Osteoblast (primary cell): ENCODE measurements around the gene CREBRF. TPM values are rescaled to one million over a fixed set of nuclear protein-coding genes. Genes with fewer than 3 reads are reported as not detected.

ENCODE experiments used
- DNase-seq: peaks from one replicate; pipeline ENCODE4 v3.0.0; 2011; ENCODE audit warnings: low spot score, mixed read lengths; ENCODE audit not compliant: insufficient read length; ENCODE audit errors: missing footprints
- H2AFZ ChIP-seq: 2 replicates; pipeline ENCODE4 v1.6.0; 2011; ENCODE audit warnings: mild to moderate bottlenecking, low read length
- H3K27ac ChIP-seq: 2 replicates; pipeline ENCODE4 v1.5.1; 2011; ENCODE audit warnings: mild to moderate bottlenecking, low read depth, low read length, moderate library complexity
- H3K27me3 ChIP-seq: 2 replicates; pipeline ENCODE4 v1.6.0; 2012; ENCODE audit warnings: mild to moderate bottlenecking, control low read depth, inconsistent platforms, low read length, moderate library complexity; ENCODE audit not compliant: insufficient read depth
- H3K36me3 ChIP-seq: 2 replicates; pipeline ENCODE4 v1.5.1; 2011; ENCODE audit warnings: mild to moderate bottlenecking, low read length, control low read depth, moderate library complexity; ENCODE audit not compliant: insufficient read depth
- H3K4me1 ChIP-seq: 2 replicates; pipeline ENCODE4 v1.5.1; 2011; ENCODE audit warnings: mild to moderate bottlenecking, low read length, control low read depth, moderate library complexity; ENCODE audit not compliant: insufficient read depth
- H3K4me2 ChIP-seq: 2 replicates; pipeline ENCODE4 v1.6.0; 2011; ENCODE audit warnings: mild to moderate bottlenecking, low read length; ENCODE audit not compliant: insufficient read depth
- H3K4me3 ChIP-seq: fragments of 200-600 bp; sonication (generic); 3 replicates; pipeline ENCODE4 v1.5.1; 2012; ENCODE audit warnings: mild to moderate bottlenecking, low read length, inconsistent platforms; ENCODE audit not compliant: insufficient read depth
- H3K79me2 ChIP-seq: 2 replicates; pipeline ENCODE4 v1.6.0; 2012; ENCODE audit warnings: mild to moderate bottlenecking, low read length, control low read depth, inconsistent platforms; ENCODE audit not compliant: insufficient read depth
- H3K9me3 ChIP-seq: 2 replicates; pipeline ENCODE4 v1.5.1; 2011; ENCODE audit warnings: low read depth, low read length, control low read depth
- H4K20me1 ChIP-seq: 2 replicates; pipeline ENCODE4 v1.6.0; 2012; ENCODE audit warnings: mild to moderate bottlenecking, low read length, control low read depth; ENCODE audit not compliant: insufficient read depth
- CTCF ChIP-seq: IDR thresholded peaks from 2 replicates; pipeline ENCODE4 v1.5.1; 2011; ENCODE audit warnings: mild to moderate bottlenecking, low read depth, low read length, moderate library complexity; ENCODE audit errors: extremely low read depth
- total RNA-seq: library from RNA; depleted of rRNA; stranded (reverse); fragments of >200 nt; gene quantifications from 2 replicates; pipeline ENCODE4 v1.2.3, GENCODE V29; 2012

The CREBRF gene
- total RNA-seq, 1 donor, result 35.8 TPM

DNA sequence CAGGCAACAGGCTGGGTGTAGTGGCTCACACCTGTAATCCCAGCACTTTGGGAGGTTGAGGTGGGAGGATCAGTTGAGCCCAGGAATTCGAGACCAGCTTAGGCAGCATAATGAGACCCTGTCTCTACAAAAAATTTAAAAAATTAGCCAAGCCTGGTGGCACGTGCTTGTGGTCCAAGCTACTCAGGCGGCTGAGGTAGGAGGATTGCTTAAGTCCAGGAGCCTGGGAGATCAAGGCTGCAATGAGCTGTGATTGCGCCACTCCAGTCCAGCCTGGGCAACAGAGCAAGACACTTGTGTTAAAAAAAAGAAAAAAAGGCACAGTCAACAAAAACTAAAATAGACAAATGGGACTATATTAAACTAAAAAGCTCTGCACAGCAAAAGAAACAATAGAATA, 43.3 kb upstream of the CREBRF start:
- TF ChIP-seq CTCF, result no peak
- H3K4me1 ChIP-seq, result peaks cover 13% of the 10 kb centered on the region
- no peak overlapping the region for H3K4me3 ChIP-seq
- H3K4me2 ChIP-seq, result no peak overlapping the region
- no peaks in the 10 kb centered on the region for H3K27me3 ChIP-seq
- no peak for DNase-seq
- H3K9me3 ChIP-seq, result no peaks in the 10 kb centered on the region
- H3K79me2 ChIP-seq, result peaks cover 90% of the 10 kb centered on the region
- no peak overlapping the region for H3K27ac ChIP-seq
- no peak overlapping the region for H2AFZ ChIP-seq
- no peaks in the 10 kb centered on the region for H3K36me3 ChIP-seq
- peaks cover 27% of the 10 kb centered on the region for H4K20me1 ChIP-seq

DNA sequence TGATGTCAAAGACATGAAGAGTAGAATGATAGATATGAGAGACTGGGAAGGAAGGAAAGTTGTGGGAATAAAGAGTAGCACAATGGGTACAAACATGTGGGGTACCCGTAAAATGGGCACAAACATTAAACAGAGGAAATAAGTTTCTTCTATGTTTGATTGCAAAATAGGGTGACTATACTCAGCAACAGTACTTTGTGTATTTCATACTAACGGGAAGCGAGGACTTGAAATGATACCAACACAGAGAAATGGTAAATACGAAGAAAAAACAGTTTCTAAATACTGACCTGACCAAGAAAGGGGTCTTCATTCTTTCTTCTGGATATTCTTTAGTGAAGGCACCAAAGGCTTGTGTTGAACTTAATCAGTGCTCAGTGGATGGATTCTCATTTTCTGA, 41.5 kb upstream of the CREBRF start:
- no peak overlapping the region for H3K27ac ChIP-seq
- peaks cover 13% of the 10 kb centered on the region for H3K4me1 ChIP-seq
- H2AFZ ChIP-seq, result no peak overlapping the region
- no peak for TF ChIP-seq CTCF
- no peaks in the 10 kb centered on the region for H3K9me3 ChIP-seq
- no peak overlapping the region for H3K4me3 ChIP-seq
- H3K27me3 ChIP-seq, result no peaks in the 10 kb centered on the region
- H3K79me2 ChIP-seq, result peaks cover 95% of the 10 kb centered on the region
- no peaks in the 10 kb centered on the region for H3K36me3 ChIP-seq
- no peak overlapping the region for H3K4me2 ChIP-seq
- DNase-seq, result no peak
- peaks cover 29% of the 10 kb centered on the region for H4K20me1 ChIP-seq

DNA sequence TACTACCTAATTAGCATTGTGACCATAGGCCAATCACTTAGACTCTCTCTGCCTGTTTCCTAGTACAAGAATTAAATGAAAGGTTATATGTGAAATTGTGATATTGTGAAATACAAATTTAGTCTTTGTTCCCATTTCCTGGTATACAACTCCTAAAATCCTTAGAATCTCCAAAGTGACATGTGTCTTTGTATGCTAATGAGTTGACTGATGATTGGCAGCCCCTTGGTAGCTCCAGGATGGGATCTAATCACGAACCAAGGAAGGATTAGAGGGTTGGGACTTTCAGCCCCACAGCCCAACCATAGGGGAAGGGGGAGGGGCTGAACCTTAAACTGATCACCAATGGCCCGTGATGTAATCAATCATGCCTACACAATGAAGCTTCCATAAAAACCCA, 41.0 kb upstream of the CREBRF start:
- H3K4me2 ChIP-seq, result no peak overlapping the region
- no peaks in the 10 kb centered on the region for H3K9me3 ChIP-seq
- H4K20me1 ChIP-seq, result peaks cover 27% of the 10 kb centered on the region
- H3K36me3 ChIP-seq, result no peaks in the 10 kb centered on the region
- no peak overlapping the region for H3K27ac ChIP-seq
- H3K79me2 ChIP-seq, result peaks cover 96% of the 10 kb centered on the region
- TF ChIP-seq CTCF, result no peak
- DNase-seq, result no peak
- H2AFZ ChIP-seq, result no peak overlapping the region
- no peak overlapping the region for H3K4me3 ChIP-seq
- H3K4me1 ChIP-seq, result peaks cover 13% of the 10 kb centered on the region
- H3K27me3 ChIP-seq, result no peaks in the 10 kb centered on the region

DNA sequence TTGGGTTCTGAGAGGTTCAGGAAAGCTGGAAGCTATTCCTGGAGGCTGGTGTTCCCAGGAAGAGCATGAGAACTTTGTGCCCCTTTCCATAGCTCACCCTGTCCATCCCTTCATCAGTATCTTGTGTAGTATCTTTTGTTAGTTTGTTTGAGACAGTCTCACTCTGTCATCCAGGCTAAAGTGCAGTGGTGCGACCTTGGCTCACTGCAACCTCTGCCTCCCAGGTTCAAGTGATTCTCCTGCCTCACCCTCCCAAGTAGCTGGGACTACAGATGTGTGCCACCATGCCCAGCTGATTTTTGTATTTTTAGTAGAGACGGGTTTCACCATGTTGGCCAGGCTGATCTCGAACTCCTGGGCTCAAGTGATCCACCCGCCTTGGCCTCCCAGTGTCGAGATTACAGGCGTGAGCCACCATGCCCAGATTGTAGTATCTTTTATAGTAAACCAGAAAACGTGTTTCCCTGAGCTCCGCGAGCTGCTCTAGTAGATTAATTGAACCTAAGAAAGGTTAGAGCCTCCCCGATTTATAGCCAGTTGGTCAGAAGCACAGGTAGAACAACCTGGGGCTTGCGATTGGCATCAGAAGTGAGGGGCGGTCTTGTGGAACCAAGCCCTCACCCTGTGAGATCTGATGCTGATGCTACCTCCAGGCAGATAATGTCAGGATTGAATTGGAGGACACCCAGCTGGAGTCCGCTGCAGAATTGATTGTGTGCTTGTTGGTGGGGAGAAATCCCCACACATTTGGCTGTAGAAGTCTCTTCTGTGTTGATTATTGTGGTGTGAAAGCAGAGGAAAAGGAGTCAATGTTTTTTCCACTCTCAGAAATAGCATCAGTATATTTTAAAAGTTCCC, 40.3 kb upstream of the CREBRF start:
- Histone ChIP-seq H3K79me2 (peaks cover 96% of the 10 kb centered on the region), H3K27me3 (no peaks in the 10 kb centered on the region), H3K9me3 (no peaks in the 10 kb centered on the region), H2AFZ (no peak overlapping the region), H3K36me3 (peaks cover 3% of the 10 kb centered on the region), H3K4me1 (peaks cover 13% of the 10 kb centered on the region), H3K4me2 (peak overlapping the region; percentile 58), H3K4me3 (no peak overlapping the region), H3K27ac (peak overlapping the region; percentile 82), H4K20me1 (peaks cover 22% of the 10 kb centered on the region)
- DNase-seq, result no peak
- TF ChIP-seq CTCF, result no peak
